Measurements from ENCODE around the gene GNG5. TPM values are rescaled to one million over a fixed set of nuclear protein-coding genes. Genes with fewer than 3 reads are reported as not detected.

The GNG5 gene
- 8.7 and 14.2 TPM in 2 replicates for total RNA-seq

DNA sequence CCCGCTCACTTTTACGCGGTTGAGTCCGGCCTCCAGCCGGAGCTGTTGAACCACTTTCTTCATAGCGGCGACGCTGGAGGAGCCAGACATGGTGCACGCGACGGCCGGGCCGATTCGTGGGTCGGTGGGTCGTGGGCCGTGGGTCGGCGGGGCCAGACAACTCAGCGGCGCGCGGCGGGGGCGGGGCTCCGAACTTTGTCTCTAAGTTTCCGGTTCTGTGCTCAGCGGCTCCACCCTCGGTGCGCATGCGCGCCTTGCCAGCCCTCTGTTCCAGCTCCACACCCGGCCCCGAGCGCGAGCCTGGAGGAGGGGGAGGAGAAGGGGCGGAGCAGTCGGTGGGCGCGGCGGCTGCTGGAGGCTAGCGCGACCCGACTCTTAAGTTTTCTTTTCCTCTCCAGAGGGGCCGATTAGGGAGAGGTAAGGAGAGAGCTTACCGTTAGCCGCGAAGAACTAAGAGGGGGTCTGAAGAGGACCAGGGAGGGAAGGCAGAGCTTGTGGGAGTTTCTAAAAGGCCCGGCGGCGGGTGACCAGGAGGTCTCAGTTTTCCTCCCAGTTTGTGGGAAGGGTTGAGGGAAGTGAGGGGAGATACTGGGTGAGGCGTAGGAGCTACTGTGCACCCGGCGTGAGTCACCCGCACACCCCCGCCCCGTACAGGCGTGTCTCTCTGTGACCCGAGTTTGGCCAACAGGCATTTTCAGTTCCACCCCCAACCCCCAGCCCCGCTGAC, at the start of gene GNG5, which contains the start of gene SPATA1:
Gene GNG5 (minus strand): TSS at position 580 of the 727 bp plus-strand sequence. CDS start 490 bp downstream, at position 90.
Gene SPATA1 (plus strand): TSS at position 385 of the 727 bp plus-strand sequence. CDS start 9,974 bp downstream, outside the sequence.

DNA sequence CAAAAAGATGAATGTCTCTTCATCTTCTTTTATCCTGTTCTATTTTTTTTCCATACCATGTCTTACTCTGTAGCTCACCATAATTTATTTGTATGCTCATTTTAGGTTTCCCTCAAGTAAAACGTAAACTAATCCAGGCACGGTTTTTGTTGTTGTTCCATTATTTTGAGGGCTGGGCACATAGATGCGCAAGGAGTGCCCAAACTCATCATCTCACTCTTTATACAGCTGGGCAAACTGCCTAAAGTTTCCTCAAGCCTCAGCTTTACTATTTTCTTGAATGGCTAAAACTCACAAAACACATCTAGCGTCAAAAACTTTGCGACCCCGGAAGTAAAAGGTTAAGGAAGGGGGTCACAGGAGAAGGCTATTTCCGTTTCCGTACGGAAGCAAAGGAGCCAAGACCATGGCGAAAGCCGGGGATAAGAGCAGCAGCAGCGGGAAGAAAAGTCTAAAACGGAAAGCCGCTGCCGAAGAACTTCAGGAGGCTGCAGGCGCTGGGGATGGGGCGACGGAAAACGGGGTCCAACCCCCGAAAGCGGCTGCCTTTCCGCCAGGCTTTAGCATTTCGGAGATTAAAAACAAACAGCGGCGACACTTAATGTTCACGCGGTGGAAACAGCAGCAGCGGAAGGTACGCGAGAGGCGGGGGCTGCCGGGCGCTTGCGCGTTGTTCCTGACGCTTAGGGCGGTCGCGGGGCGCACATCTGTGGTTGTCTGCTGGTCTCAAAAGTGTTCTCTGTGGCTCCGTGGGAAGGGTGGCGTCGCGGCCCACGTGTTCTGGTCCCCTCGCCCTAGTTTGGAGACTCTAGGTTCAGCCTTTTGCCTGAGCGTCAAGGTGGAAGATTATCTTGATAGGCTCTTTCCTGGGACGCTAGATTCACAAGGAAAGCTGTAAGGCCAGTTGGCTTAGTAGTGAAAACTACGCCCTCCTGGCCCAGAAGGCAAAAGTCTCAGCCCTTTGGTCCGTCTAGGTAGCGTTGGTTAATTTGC, 27.2 kb downstream of the GNG5 start, which contains the start of gene RPF1:
Gene RPF1 (plus strand): TSS at position 391 of the 993 bp plus-strand sequence. CDS start 16 bp downstream, at position 407.

Other genes starting within 250 kb of the GNG5 start
- gene SAMD13, start 204.9 kb downstream of the GNG5 start, total RNA-seq, result 1.1 and 1.3 TPM in 2 replicates
- under 0.01 TPM in 1 of 2 replicates, not detected in the other for gene DNASE2B, start 108.1 kb downstream of the GNG5 start, total RNA-seq
- 25.7 and 28.6 TPM in 2 replicates for gene RPF1, start 27.3 kb downstream of the GNG5 start, total RNA-seq
- gene SPATA1, start 195 bp downstream of the GNG5 start, total RNA-seq, result 0.81 and 0.82 TPM in 2 replicates
- 2.3 and 7.8 TPM in 2 replicates for gene CTBS, start 67.9 kb upstream of the GNG5 start, total RNA-seq
- gene SSX2IP, start 183.9 kb upstream of the GNG5 start, total RNA-seq, result 1.6 and 3.3 TPM in 2 replicates

Measured in bladder microvascular endothelial cell (primary cell).